CD14-positive monocyte (primary cell): Measurements from ENCODE around the gene ABCB9. TPM values are rescaled to one million over a fixed set of nuclear protein-coding genes. Genes with fewer than 3 reads are reported as not detected.

Experiments
- DNase-seq, 3 donors: peaks; one replicate each; pipeline ENCODE4 v3.0.0-alpha.2; 2011 to 2022
- H2AFZ ChIP-seq: 2 replicates; pipeline ENCODE4 v1.6.0; 2012; ENCODE audit warnings: mild to moderate bottlenecking, low read depth, low read length, inconsistent platforms; ENCODE audit not compliant: insufficient read depth, poor library complexity, severe bottlenecking
- H3K27ac ChIP-seq, 2 donors: 1 replicate in 1 of 2; 2 replicates in 1 of 2; pipeline ENCODE4 v1.5.1; 2012 to 2013; ENCODE audit warnings: low read length in 2 of 2, control low read depth in 1 of 2, inconsistent platforms in 1 of 2, low read depth in 1 of 2, mild to moderate bottlenecking in 1 of 2
- H3K27me3 ChIP-seq, 2 donors: one replicate each; pipeline versions ENCODE4 v1.6.0 to v1.6.1; 2011 to 2013; ENCODE audit warnings: low read length in 2 of 2; ENCODE audit not compliant: control insufficient read depth in 2 of 2, insufficient read depth in 2 of 2
- H3K36me3 ChIP-seq, 2 donors: replicated peaks in 1 of 2; 1 replicate in 1 of 2; 2 replicates in 1 of 2; pipeline versions ENCODE4 v1.5.1 to v1.6.1; 2012 to 2013; ENCODE audit warnings: low read length in 2 of 2, control low read depth in 1 of 2, inconsistent platforms in 1 of 2, mild to moderate bottlenecking in 1 of 2; ENCODE audit not compliant: insufficient read depth in 2 of 2, control insufficient read depth in 1 of 2
- H3K4me1 ChIP-seq, 2 donors: 1 replicate in 1 of 2; 2 replicates in 1 of 2; pipeline versions ENCODE4 v1.5.1 to v1.6.1; 2012 to 2013; ENCODE audit warnings: low read length in 2 of 2, control low read depth in 1 of 2, inconsistent platforms in 1 of 2, mild to moderate bottlenecking in 1 of 2, moderate library complexity in 1 of 2; ENCODE audit not compliant: insufficient read depth in 2 of 2, control insufficient read depth in 1 of 2
- H3K4me2 ChIP-seq: replicated peaks from 2 replicates; pipeline ENCODE3; 2012; ENCODE audit warnings: low read length, moderate library complexity, mild to moderate bottlenecking; ENCODE audit not compliant: poor library complexity, severe bottlenecking; ENCODE audit errors: extremely low read depth
- H3K4me3 ChIP-seq, 3 experiments: fragments of 200-600 bp in 1 of 3; sonication (generic) in 1 of 3; replicated peaks in 1 of 3; 1 replicate in 2 of 3; 2 replicates in 1 of 3; pipeline ENCODE4 v1.5.1; 2011 to 2013; ENCODE audit warnings: low read length in 3 of 3, mild to moderate bottlenecking in 3 of 3, control low read depth in 2 of 3, low read depth in 2 of 3, inconsistent platforms in 1 of 3, moderate library complexity in 1 of 3
- H3K79me2 ChIP-seq: 2 replicates; pipeline ENCODE4 v1.6.0; 2012; ENCODE audit warnings: mild to moderate bottlenecking, control low read depth, inconsistent platforms, low read length, moderate library complexity; ENCODE audit not compliant: insufficient read depth
- H3K9ac ChIP-seq: 2 replicates; pipeline ENCODE4 v1.6.0; 2017; ENCODE audit warnings: low read length, mild to moderate bottlenecking; ENCODE audit not compliant: insufficient read depth, poor library complexity, severe bottlenecking
- H3K9me3 ChIP-seq, 2 donors: replicated peaks in 1 of 2; 1 replicate in 1 of 2; 2 replicates in 1 of 2; pipeline versions ENCODE4 v1.5.1 to v1.6.1; 2012 to 2013; ENCODE audit warnings: low read length in 2 of 2, control low read depth in 1 of 2; ENCODE audit not compliant: control insufficient read depth in 1 of 2, insufficient read depth in 1 of 2
- H4K20me1 ChIP-seq: 2 replicates; pipeline ENCODE4 v1.6.0; 2012; ENCODE audit warnings: mild to moderate bottlenecking, low read length, control low read depth, moderate library complexity; ENCODE audit not compliant: insufficient read depth
- H3K27ac Mint-ChIP-seq, 7 donors: one replicate each; pipeline ENCODE4 v1.8.0; 2020; ENCODE audit warnings: mild to moderate bottlenecking in 7 of 7, mixed read lengths in 7 of 7, moderate library complexity in 6 of 7, inconsistent platforms in 2 of 7
- H3K27me3 Mint-ChIP-seq, 3 donors: one replicate each; pipeline ENCODE4 v1.8.0; 2021 to 2022; ENCODE audit warnings: low read depth in 3 of 3, mild to moderate bottlenecking in 3 of 3, mixed read lengths in 3 of 3, moderate library complexity in 3 of 3, inconsistent platforms in 1 of 3
- H3K36me3 Mint-ChIP-seq, 2 donors: one replicate each; pipeline ENCODE4 v1.8.0; 2020; ENCODE audit warnings: mixed read lengths in 2 of 2, inconsistent platforms in 1 of 2, mild to moderate bottlenecking in 1 of 2
- H3K4me1 Mint-ChIP-seq: one replicate; pipeline ENCODE4 v1.8.0; 2020; ENCODE audit warnings: mild to moderate bottlenecking, mixed read lengths
- H3K4me3 Mint-ChIP-seq, 2 donors: one replicate each; pipeline ENCODE4 v1.8.0; 2020; ENCODE audit warnings: mild to moderate bottlenecking in 2 of 2, mixed read lengths in 2 of 2, moderate library complexity in 1 of 2
- H3K9me3 Mint-ChIP-seq, 7 donors: one replicate each; pipeline ENCODE4 v1.8.0; 2020 to 2022; ENCODE audit warnings: mixed read lengths in 7 of 7, mild to moderate bottlenecking in 6 of 7, moderate library complexity in 6 of 7, inconsistent platforms in 2 of 7
- WGBS: methylation state at CpG from one replicate; pipeline ENCODE4 v1.1.5; 2013; ENCODE audit warnings: missing lambda C conversion rate; ENCODE audit not compliant: insufficient coverage; 5-methylcytosine and 5-hydroxymethylcytosine counted together
- intact Hi-C, 2 donors: fragments of 100-400 bp; cut with micrococcal nuclease; formaldehyde crosslinking; loops; one replicate each; pipeline versions ENCODE4 v1.15.0 to v1.15.1; 2023
- polyA plus RNA-seq, 3 donors: library from polyadenylated mRNA; depleted of rRNA in 1 of 3; unstranded in 2 of 3; stranded (reverse) in 1 of 3; fragments of 300-500 nt in 2 of 3; fragments of >200 nt in 1 of 3; fragmentation: Illumina TruSeq in 2 of 3; gene quantifications; 1 replicate in 2 of 3; 2 replicates in 1 of 3; pipeline ENCODE4 v1.2.3, GENCODE V29; 2012 to 2021
- TF ChIP-seq, protein P1 (sequence below): fragments of 200-600 bp; IDR thresholded peaks from one replicate; pipeline ENCODE4 v1.8.0; 2022; ENCODE audit warnings: antibody characterized with exemption, mild to moderate bottlenecking

ABCB9 gene
- polyA plus RNA-seq, 3 donors = 0.14 to 1.2 (median 0.22) TPM

- Mint-ChIP-seq H3K27me3 (peaks cover 0 to 3% (median 2%) of the 10 kb centered on the region in 3 donors), H3K4me1 (peaks cover 23% of the 10 kb centered on the region), H3K4me3 (no peak overlapping the region), H3K27ac (peak overlapping the region in 4 of 7 donors; percentile 8 to 45 (median 36)), H3K36me3 (no peaks in the 10 kb centered on the region), H3K9me3 (peaks cover 0 to 7% (median 0%) of the 10 kb centered on the region in 7 donors)
- H3K36me3 ChIP-seq = no peaks in the 10 kb centered on the region
- no peak overlapping the region for H3K4me3 ChIP-seq
- TF ChIP-seq, protein P1, sequence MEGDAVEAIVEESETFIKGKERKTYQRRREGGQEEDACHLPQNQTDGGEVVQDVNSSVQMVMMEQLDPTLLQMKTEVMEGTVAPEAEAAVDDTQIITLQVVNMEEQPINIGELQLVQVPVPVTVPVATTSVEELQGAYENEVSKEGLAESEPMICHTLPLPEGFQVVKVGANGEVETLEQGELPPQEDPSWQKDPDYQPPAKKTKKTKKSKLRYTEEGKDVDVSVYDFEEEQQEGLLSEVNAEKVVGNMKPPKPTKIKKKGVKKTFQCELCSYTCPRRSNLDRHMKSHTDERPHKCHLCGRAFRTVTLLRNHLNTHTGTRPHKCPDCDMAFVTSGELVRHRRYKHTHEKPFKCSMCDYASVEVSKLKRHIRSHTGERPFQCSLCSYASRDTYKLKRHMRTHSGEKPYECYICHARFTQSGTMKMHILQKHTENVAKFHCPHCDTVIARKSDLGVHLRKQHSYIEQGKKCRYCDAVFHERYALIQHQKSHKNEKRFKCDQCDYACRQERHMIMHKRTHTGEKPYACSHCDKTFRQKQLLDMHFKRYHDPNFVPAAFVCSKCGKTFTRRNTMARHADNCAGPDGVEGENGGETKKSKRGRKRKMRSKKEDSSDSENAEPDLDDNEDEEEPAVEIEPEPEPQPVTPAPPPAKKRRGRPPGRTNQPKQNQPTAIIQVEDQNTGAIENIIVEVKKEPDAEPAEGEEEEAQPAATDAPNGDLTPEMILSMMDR = no peak
- no peaks in the 10 kb centered on the region for H4K20me1 ChIP-seq
- H3K9ac ChIP-seq = peak overlapping the region; percentile 15
- WGBS = 21% methylated on average over 5 of the region's 9 CpGs
- intact Hi-C loops = no loop called here
- DNase-seq = peak in 1 of 3 donors; percentile 12
- no peaks in the 10 kb centered on the region for H3K79me2 ChIP-seq
- H3K9me3 ChIP-seq = no peaks in the 10 kb centered on the region
- peaks cover 16 to 19% of the 10 kb centered on the region in 2 donors for H3K4me1 ChIP-seq
- no peaks in the 10 kb centered on the region for H3K27me3 ChIP-seq
- peak overlapping the region; percentile 32 for H2AFZ ChIP-seq
- H3K4me2 ChIP-seq = no peak overlapping the region
- H3K27ac ChIP-seq = no peak overlapping the region
Measured at GRCh38 chr12:122917507-122918121, 48.6 kb downstream of the ABCB9 start.

- H3K4me1 Mint-ChIP-seq = peaks cover 11% of the 10 kb centered on the region
- peaks cover 0 to 6% (median 0%) of the 10 kb centered on the region in 7 donors for H3K9me3 Mint-ChIP-seq
- intact Hi-C loops = no loop called here
- Histone ChIP-seq H3K79me2 (no peaks in the 10 kb centered on the region), H3K9ac (no peak overlapping the region), H3K27ac (no peak overlapping the region), H3K4me1 (peaks cover 6 to 8% of the 10 kb centered on the region in 2 donors), H3K4me3 (no peak overlapping the region), H3K4me2 (no peak overlapping the region), H3K27me3 (no peaks in the 10 kb centered on the region), H2AFZ (no peak overlapping the region), H3K36me3 (no peaks in the 10 kb centered on the region), H4K20me1 (no peaks in the 10 kb centered on the region), H3K9me3 (no peaks in the 10 kb centered on the region)
- no peaks in the 10 kb centered on the region for H3K36me3 Mint-ChIP-seq
- H3K4me3 Mint-ChIP-seq = no peak overlapping the region
- H3K27me3 Mint-ChIP-seq = peaks cover 0 to 3% (median 3%) of the 10 kb centered on the region in 3 donors
- WGBS = 87% methylated on average over 4 of the region's 12 CpGs
- no peak for DNase-seq
- peak overlapping the region in 1 of 7 donors; percentile 68 for H3K27ac Mint-ChIP-seq
- TF ChIP-seq, protein P1 = no peak
Measured at GRCh38 chr12:122909442-122910288, 56.6 kb downstream of the ABCB9 start.
